SK-N-SH (cell line): ENCODE measurements around the gene PARD3B. TPM values are rescaled to one million over a fixed set of nuclear protein-coding genes. Genes with fewer than 3 reads are reported as not detected.

Source experiments
- CTCF ChIA-PET: fragments of 300-600, 350-600 bp; formaldehyde crosslinking; extraction: SDS; loops from one replicate; lab custom pipeline; 2021; lab: Yijun Ruan, JAX
- POLR2A ChIA-PET: fragments of 350-600 bp; sonication (Branson Sonifier 250); formaldehyde crosslinking; extraction: SDS; loops from one replicate; lab custom pipeline; 2020; ENCODE audit warnings: antibody characterized with exemption, inconsistent platforms; lab: Yijun Ruan, JAX
- DNase-seq: peaks from one replicate; pipeline ENCODE4 v3.0.0; 2012
- H2AFZ ChIP-seq: fragments of 200-600 bp; sonication (generic); 2 replicates; pipeline ENCODE4 v1.8.1; 2016; ENCODE audit warnings: antibody characterized with exemption, mild to moderate bottlenecking, low read depth
- H3F3A ChIP-seq: fragments of 200-600 bp; sonication (generic); replicated peaks from 2 replicates; pipeline ENCODE3; 2016; ENCODE audit warnings: antibody characterized with exemption, mild to moderate bottlenecking; ENCODE audit not compliant: insufficient read depth
- H3K27ac ChIP-seq, 2 experiments: fragments of 200-500 bp in 1 of 2; fragments of 200-600 bp in 1 of 2; sonication (Bioruptor generic) in 1 of 2; sonication (generic), shearing (Covaris generic) in 1 of 2; 2 replicates each; pipeline versions ENCODE4 v1.5.1 to v1.6.1; 2014 to 2016; ENCODE audit warnings: low read depth in 2 of 2, inconsistent platforms in 1 of 2, low read length in 1 of 2, mild to moderate bottlenecking in 1 of 2, mixed read lengths in 1 of 2
- H3K27me3 ChIP-seq: fragments of 200-600 bp; sonication (generic), shearing (Covaris generic); 2 replicates; pipeline ENCODE4 v1.6.1; 2016; ENCODE audit warnings: mixed run types; ENCODE audit not compliant: insufficient read depth
- H3K36me3 ChIP-seq, 2 experiments: fragments of 200-500 bp in 1 of 2; fragments of 200-600 bp in 1 of 2; sonication (Bioruptor generic) in 1 of 2; sonication (generic) in 1 of 2; replicated peaks in 1 of 2; 2 replicates each; pipeline versions ENCODE3 to v1.5.1; 2014 to 2016; ENCODE audit warnings: low read length in 1 of 2, mild to moderate bottlenecking in 1 of 2; ENCODE audit not compliant: insufficient read depth in 2 of 2, control insufficient read depth in 1 of 2
- H3K4me1 ChIP-seq, 2 experiments: fragments of 200-500 bp in 1 of 2; fragments of 200-600 bp in 1 of 2; sonication (Bioruptor generic) in 1 of 2; sonication (generic), shearing (Covaris generic) in 1 of 2; 2 replicates each; pipeline versions ENCODE4 v1.5.1 to v1.6.1; 2014 to 2016; ENCODE audit warnings: low read depth in 1 of 2, low read length in 1 of 2, mixed run types in 1 of 2; ENCODE audit not compliant: insufficient read depth in 2 of 2, control insufficient read depth in 1 of 2
- H3K4me2 ChIP-seq: fragments of 200-600 bp; sonication (generic), shearing (Covaris generic); 2 replicates; pipeline ENCODE4 v1.6.1; 2017; ENCODE audit warnings: mixed run types
- H3K4me3 ChIP-seq, 2 experiments: fragments of 200-500 bp in 1 of 2; fragments of 200-600 bp in 1 of 2; sonication (Bioruptor generic) in 1 of 2; sonication (generic), shearing (Covaris generic) in 1 of 2; 2 replicates each; pipeline versions ENCODE4 v1.5.1 to v1.8.1; 2014 to 2016; ENCODE audit warnings: low read depth in 2 of 2, inconsistent platforms in 1 of 2, low read length in 1 of 2, mild to moderate bottlenecking in 1 of 2, mixed read lengths in 1 of 2, moderate library complexity in 1 of 2
- H3K79me2 ChIP-seq: fragments of 200-600 bp; sonication (generic); 2 replicates; pipeline ENCODE4 v1.8.1; 2017; ENCODE audit warnings: mild to moderate bottlenecking; ENCODE audit not compliant: insufficient read depth
- H3K9ac ChIP-seq: fragments of 200-600 bp; sonication (generic); 2 replicates; pipeline ENCODE4 v1.6.1; 2017; ENCODE audit warnings: mixed run types
- H3K9me2 ChIP-seq: fragments of 200-600 bp; sonication (generic); 2 replicates; pipeline ENCODE4 v1.6.1; 2017; ENCODE audit warnings: mixed run types
- H3K9me3 ChIP-seq: fragments of 200-600 bp; sonication (generic); 2 replicates; pipeline ENCODE4 v1.6.1; 2017; ENCODE audit warnings: mixed run types, mild to moderate bottlenecking, moderate library complexity
- H4K20me1 ChIP-seq: fragments of 200-600 bp; sonication (generic); 2 replicates; pipeline ENCODE4 v1.6.1; 2017; ENCODE audit warnings: mild to moderate bottlenecking, mixed run types; ENCODE audit not compliant: insufficient read depth
- CHD2 ChIP-seq: fragments of 150-350 bp; IDR thresholded peaks from 2 replicates; pipeline ENCODE4 v1.6.1; 2018; ENCODE audit warnings: low read length; ENCODE audit not compliant: partially characterized antibody
- EZH2phosphoT487 ChIP-seq: fragments of 200-600 bp; sonication (generic); IDR thresholded peaks from 2 replicates; pipeline ENCODE4 v1.6.1; 2017; ENCODE audit warnings: low read depth, mixed run types, mild to moderate bottlenecking, antibody characterized with exemption, moderate library complexity, borderline replicate concordance
- FOSL2 ChIP-seq: IDR thresholded peaks from 2 replicates; pipeline ENCODE4 v1.4.0; 2012; ENCODE audit warnings: low read depth, mild to moderate bottlenecking, moderate library complexity, borderline replicate concordance
- JUND ChIP-seq: IDR thresholded peaks from 2 replicates; pipeline ENCODE4 v1.4.0; 2012
- MXI1 ChIP-seq: IDR thresholded peaks from 2 replicates; pipeline ENCODE4 v1.6.1; 2012; ENCODE audit warnings: mild to moderate bottlenecking, low read depth, low read length, improper control_type of control experiment
- POLR2AphosphoS5 ChIP-seq: IDR thresholded peaks from 2 replicates; pipeline ENCODE4 v1.6.1; 2012; ENCODE audit warnings: low read depth, low read length
- RCOR1 ChIP-seq: fragments of 150-350 bp; IDR thresholded peaks from 2 replicates; pipeline ENCODE4 v1.6.1; 2017; ENCODE audit warnings: antibody characterized with exemption, low read length
- RFX5 ChIP-seq: IDR thresholded peaks from 2 replicates; pipeline ENCODE4 v1.6.1; 2012; ENCODE audit warnings: mild to moderate bottlenecking, improper control_type of control experiment, low read length
- TEAD4 ChIP-seq: IDR thresholded peaks from 2 replicates; pipeline ENCODE4 v1.4.0; 2012; ENCODE audit warnings: mild to moderate bottlenecking, borderline replicate concordance; ENCODE audit not compliant: insufficient read depth
- YY1 ChIP-seq: IDR thresholded peaks from 2 replicates; pipeline ENCODE4 v1.4.0; 2012; ENCODE audit warnings: low read depth, mild to moderate bottlenecking
- WGBS: methylation state at CpG from one replicate; pipeline ENCODE4 v1.1.6; 2017; ENCODE audit warnings: low lambda C conversion rate; 5-methylcytosine and 5-hydroxymethylcytosine counted together
- polyA plus RNA-seq, 3 experiments: library from polyadenylated mRNA; depleted of rRNA; stranded (reverse); fragments of >200 nt; gene quantifications; 2 replicates each; pipeline ENCODE4 v1.2.3, GENCODE V29; 2012
- TF ChIP-seq, protein P1 (sequence below): fragments of 150-350 bp; IDR thresholded peaks from 2 replicates; pipeline ENCODE4 v1.6.1; 2017; ENCODE audit warnings: antibody characterized with exemption, low read length, low read depth, borderline replicate concordance
- TF ChIP-seq, protein P2 (sequence below): IDR thresholded peaks from 2 replicates; pipeline ENCODE4 v1.4.0; 2012; ENCODE audit warnings: low read depth
- TF ChIP-seq, protein P3 (sequence below): fragments of 200-600 bp; sonication (generic); IDR thresholded peaks from 2 replicates; pipeline ENCODE4 v1.6.1; 2017; ENCODE audit warnings: antibody characterized with exemption, mild to moderate bottlenecking, moderate library complexity
- TF ChIP-seq, protein P4 (sequence below): fragments of 150-350 bp; IDR thresholded peaks from 2 replicates; pipeline ENCODE4 v1.6.1; 2016; ENCODE audit warnings: mild to moderate bottlenecking, low read depth, low read length

PARD3B gene
- polyA plus RNA-seq, 1 of the 3 experiments (the other 2 are of a cell fraction), result 0.87 TPM

DNA sequence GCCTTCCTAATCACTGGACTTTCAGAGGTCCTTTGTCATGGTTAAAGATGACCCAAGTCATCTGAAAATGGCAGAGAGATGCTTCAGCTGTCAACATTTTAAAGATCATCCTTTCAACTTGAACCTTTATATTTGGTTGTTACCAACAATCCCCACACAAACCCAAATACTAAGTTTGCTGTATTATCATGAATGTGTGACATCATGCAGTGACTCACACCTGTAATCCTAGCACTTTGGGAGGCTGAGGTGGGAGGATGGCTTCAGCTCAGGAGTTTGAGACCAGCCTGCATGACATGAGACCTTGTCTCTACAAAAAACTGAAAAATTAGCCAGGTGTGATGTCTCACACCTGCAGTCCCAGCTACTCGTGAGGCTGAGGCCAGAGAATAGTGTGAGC is 1081.8 kb downstream of the PARD3B start (continued):
- TF ChIP-seq, protein P1, sequence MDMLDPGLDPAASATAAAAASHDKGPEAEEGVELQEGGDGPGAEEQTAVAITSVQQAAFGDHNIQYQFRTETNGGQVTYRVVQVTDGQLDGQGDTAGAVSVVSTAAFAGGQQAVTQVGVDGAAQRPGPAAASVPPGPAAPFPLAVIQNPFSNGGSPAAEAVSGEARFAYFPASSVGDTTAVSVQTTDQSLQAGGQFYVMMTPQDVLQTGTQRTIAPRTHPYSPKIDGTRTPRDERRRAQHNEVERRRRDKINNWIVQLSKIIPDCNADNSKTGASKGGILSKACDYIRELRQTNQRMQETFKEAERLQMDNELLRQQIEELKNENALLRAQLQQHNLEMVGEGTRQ, result no peak
- TF ChIP-seq CHD2 (no peak), JUND (no peak), POLR2AphosphoS5 (no peak)
- TF ChIP-seq, protein P2, sequence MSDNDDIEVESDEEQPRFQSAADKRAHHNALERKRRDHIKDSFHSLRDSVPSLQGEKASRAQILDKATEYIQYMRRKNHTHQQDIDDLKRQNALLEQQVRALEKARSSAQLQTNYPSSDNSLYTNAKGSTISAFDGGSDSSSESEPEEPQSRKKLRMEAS, result no peak
- TF ChIP-seq, all 33 proteins: peak for 0

DNA sequence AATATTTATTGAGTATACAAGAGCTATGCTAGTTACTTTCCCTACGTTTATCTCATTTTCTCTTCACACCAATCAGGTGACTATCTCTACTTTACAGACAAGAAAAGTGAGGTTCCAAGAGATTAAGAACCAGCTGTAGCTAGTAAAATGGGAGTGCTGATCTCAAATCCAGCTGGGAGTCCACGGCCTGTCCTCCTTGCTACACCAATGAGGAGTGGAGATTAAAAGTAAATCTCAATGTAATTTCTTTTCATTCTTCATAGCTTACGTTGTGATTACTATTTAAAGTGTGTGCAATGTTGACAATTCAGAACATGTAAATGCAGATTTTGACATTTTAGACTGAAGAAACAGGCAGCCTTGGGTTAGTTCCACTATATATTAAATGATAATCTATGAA is 1083.1 kb downstream of the PARD3B start:
- 85% methylated on average over 3 of the region's 3 CpGs for WGBS
- H3F3A ChIP-seq, result no peaks in the 10 kb centered on the region
- TF ChIP-seq POLR2AphosphoS5 (no peak), RFX5 (no peak), CHD2 (no peak), YY1 (no peak), EZH2phosphoT487 (no peak), TEAD4 (no peak), FOSL2 (no peak), RCOR1 (no peak), MXI1 (no peak)
- TF ChIP-seq, protein P3, sequence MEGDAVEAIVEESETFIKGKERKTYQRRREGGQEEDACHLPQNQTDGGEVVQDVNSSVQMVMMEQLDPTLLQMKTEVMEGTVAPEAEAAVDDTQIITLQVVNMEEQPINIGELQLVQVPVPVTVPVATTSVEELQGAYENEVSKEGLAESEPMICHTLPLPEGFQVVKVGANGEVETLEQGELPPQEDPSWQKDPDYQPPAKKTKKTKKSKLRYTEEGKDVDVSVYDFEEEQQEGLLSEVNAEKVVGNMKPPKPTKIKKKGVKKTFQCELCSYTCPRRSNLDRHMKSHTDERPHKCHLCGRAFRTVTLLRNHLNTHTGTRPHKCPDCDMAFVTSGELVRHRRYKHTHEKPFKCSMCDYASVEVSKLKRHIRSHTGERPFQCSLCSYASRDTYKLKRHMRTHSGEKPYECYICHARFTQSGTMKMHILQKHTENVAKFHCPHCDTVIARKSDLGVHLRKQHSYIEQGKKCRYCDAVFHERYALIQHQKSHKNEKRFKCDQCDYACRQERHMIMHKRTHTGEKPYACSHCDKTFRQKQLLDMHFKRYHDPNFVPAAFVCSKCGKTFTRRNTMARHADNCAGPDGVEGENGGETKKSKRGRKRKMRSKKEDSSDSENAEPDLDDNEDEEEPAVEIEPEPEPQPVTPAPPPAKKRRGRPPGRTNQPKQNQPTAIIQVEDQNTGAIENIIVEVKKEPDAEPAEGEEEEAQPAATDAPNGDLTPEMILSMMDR, result no peak
- TF ChIP-seq, protein P4, sequence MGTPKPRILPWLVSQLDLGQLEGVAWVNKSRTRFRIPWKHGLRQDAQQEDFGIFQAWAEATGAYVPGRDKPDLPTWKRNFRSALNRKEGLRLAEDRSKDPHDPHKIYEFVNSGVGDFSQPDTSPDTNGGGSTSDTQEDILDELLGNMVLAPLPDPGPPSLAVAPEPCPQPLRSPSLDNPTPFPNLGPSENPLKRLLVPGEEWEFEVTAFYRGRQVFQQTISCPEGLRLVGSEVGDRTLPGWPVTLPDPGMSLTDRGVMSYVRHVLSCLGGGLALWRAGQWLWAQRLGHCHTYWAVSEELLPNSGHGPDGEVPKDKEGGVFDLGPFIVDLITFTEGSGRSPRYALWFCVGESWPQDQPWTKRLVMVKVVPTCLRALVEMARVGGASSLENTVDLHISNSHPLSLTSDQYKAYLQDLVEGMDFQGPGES, result no peak
- TF ChIP-seq, all 33 proteins: peak for 0
- Histone ChIP-seq H3K4me2 (no peak overlapping the region), H4K20me1 (no peaks in the 10 kb centered on the region), H3K4me3 (no peak overlapping the region), H3K27me3 (no peaks in the 10 kb centered on the region), H3K9me2 (no peaks in the 10 kb centered on the region), H2AFZ (no peak overlapping the region), H3K9ac (no peak overlapping the region), H3K79me2 (no peaks in the 10 kb centered on the region), H3K27ac (no peak overlapping the region), H3K36me3 (no peaks in the 10 kb centered on the region), H3K9me3 (no peaks in the 10 kb centered on the region), H3K4me1 (peaks cover 0 to 7% of the 10 kb centered on the region in 2 experiments; a peak in 1 of 4 replicates)
- ChIA-PET CTCF (no interaction called here), POLR2A (no interaction called here)
- DNase-seq, result no peak
